Tibial nerve (tissue), 4 donors: Measurements from ENCODE around the gene ECHS1. TPM values are rescaled to one million over a fixed set of nuclear protein-coding genes. Genes with fewer than 3 reads are reported as not detected.
A peak's percentile ranks its signal among the peaks of the same experiment; 100 is the strongest.
"Not testable (repeated sequence)": the region's sequence is repeated elsewhere in the genome, so short reads cannot be mapped to it uniquely, and the experiment has no call there.

Experiments
- DNase-seq, 2 donors: peaks; one replicate each; pipeline ENCODE4 v3.0.0-alpha.2; 2019; ENCODE audit warnings: low spot score in 2 of 2
- H3K27ac ChIP-seq, 4 donors: fragments of 200-600 bp; sonication (generic) in 3 of 4; one replicate each; pipeline ENCODE4 v1.5.1; 2017 to 2019; ENCODE audit warnings: mild to moderate bottlenecking in 1 of 4
- H3K27me3 ChIP-seq, 2 donors: fragments of 200-600 bp; sonication (generic) in 1 of 2; one replicate each; pipeline versions ENCODE4 v1.5.1 to v1.6.0; 2017 to 2019
- H3K36me3 ChIP-seq, 3 donors: fragments of 200-600 bp; sonication (generic); one replicate each; pipeline ENCODE4 v1.5.1; 2018 to 2019
- H3K4me1 ChIP-seq, 4 donors: fragments of 200-600 bp; sonication (generic) in 3 of 4; one replicate each; pipeline ENCODE4 v1.5.1; 2017 to 2019
- H3K4me3 ChIP-seq, 4 donors: fragments of 200-600 bp; sonication (generic) in 3 of 4; one replicate each; pipeline ENCODE4 v1.5.1; 2017 to 2019; ENCODE audit warnings: mild to moderate bottlenecking in 1 of 4, moderate library complexity in 1 of 4
- H3K9me3 ChIP-seq, 4 donors: fragments of 200-600 bp; sonication (generic) in 3 of 4; one replicate each; pipeline ENCODE4 v1.5.1; 2017 to 2019
- EP300 ChIP-seq, 2 donors: sonication (generic); formaldehyde crosslinking; IDR thresholded peaks; one replicate each; pipeline ENCODE4 v1.6.1; 2017; ENCODE audit warnings: antibody characterized with exemption in 2 of 2, mild to moderate bottlenecking in 1 of 2
- POLR2A ChIP-seq, 2 donors: fragments of 450-650 bp; IDR thresholded peaks; one replicate each; pipeline ENCODE4 v1.6.1; 2017; ENCODE audit warnings: antibody characterized with exemption in 2 of 2, mild to moderate bottlenecking in 2 of 2, moderate library complexity in 2 of 2
- WGBS, 2 donors: methylation state at CpG; one replicate each; pipeline ENCODE4 v1.1.5; 2018; 5-methylcytosine and 5-hydroxymethylcytosine counted together
- total RNA-seq, 4 donors: library from RNA; depleted of rRNA; stranded (reverse); fragments of >200 nt; gene quantifications; one replicate each; pipeline ENCODE4 v1.1.0, GENCODE V29; 2016
- TF ChIP-seq, protein P1 (sequence below), 5 experiments: fragments of 200-600 bp in 3 of 5; fragments of 450-650 bp in 2 of 5; sonication (generic) in 3 of 5; IDR thresholded peaks; one replicate each; pipeline ENCODE4 v1.5.1; 2016 to 2019; ENCODE audit warnings: antibody characterized with exemption in 5 of 5, mild to moderate bottlenecking in 3 of 5, moderate library complexity in 2 of 5

Gene ECHS1
- total RNA-seq, 4 donors from 2014 or later, result 70.5 to 104 (median 76.4) TPM

- DNase-seq, result no peak
- Histone ChIP-seq H3K27ac (no peak overlapping the region), H3K9me3 (no peaks in the 10 kb centered on the region), H3K27me3 (peaks cover 0 to 70% of the 10 kb centered on the region in 2 donors), H3K36me3 (no peaks in the 10 kb centered on the region), H3K4me3 (no peak overlapping the region), H3K4me1 (peaks cover 0 to 39% (median 17%) of the 10 kb centered on the region in 4 donors)
- no peak for TF ChIP-seq POLR2A (IDR thresholded peaks at IDR 0.05)
- whole genome bisulfite sequencing, 2 donors, result 33 to 38% methylated on average over 24 to 28 of the region's 28 CpGs
Observed at GRCh38 chr10:133326745-133327650, 46.2 kb downstream of the ECHS1 start.

DNA sequence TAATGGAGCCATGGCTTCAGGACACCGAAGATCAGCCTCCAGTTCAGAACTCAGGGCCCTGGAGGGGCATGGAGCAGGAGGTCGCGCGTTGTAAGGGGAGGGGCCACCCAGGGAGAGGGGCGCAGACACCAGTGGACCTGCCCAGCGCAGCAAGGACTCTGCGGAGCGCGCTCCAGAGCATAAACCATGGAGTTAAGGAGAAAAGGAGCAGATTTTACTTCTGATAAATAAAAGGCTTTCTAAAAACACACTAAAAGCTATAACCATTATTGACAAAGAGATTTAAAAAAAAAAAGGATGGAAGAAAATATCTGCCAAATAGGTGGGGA, 47.0 kb downstream of the ECHS1 start:
- H3K4me1 ChIP-seq, result peaks cover 0 to 39% (median 17%) of the 10 kb centered on the region in 4 donors
- H3K9me3 ChIP-seq, result no peaks in the 10 kb centered on the region
- no peak for DNase-seq
- no peak for TF ChIP-seq POLR2A (IDR thresholded peaks at IDR 0.05)
- WGBS, 2 donors, result 33 to 43% methylated on average over 9 of the region's 9 CpGs
- H3K4me3 ChIP-seq, result peak overlapping the region in 1 of 4 donors; percentile 50
- H3K36me3 ChIP-seq, result no peaks in the 10 kb centered on the region
- H3K27ac ChIP-seq, result no peak overlapping the region
- H3K27me3 ChIP-seq, result peaks cover 0 to 65% of the 10 kb centered on the region in 2 donors

DNA sequence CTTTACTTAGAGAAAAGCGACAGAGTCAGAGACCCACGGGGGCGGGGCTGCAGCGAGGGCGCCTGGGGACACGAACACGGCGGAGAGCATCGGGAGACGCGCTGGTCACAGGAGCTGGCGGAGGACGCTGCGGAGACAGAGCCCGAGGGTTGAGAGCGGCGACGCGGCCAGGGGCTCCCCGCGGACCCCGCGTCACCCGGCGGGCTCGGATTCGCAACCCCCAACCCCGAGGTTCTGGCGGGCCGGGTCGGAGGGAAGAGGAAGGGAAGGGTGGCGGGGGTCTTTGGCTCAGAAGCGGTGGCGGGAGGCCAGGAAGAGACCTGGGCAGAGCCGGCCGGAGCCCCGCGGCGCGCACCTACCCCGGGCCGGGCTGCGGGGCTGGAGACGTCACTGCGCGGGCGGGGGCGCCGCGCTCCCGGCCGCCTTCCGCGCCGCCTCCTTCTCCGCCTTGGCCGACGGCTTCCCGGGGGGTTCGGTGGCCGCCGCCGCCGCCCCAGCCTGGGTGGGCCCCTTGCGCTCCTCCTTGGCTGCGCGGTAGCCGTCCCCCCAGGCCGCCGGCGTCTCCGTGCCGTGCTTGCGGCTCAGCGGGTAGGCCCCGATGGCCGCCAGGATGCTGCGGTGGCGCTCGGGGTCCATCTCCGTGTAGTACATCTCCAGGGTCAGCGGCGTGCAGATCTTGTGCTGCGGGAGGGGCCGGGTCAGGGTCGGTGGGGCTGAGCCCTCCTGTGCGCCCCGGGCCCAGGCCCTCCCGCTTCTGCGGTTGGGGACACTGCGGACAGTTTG, 47.5 kb downstream of the ECHS1 start:
- no peaks in the 10 kb centered on the region for H3K9me3 ChIP-seq
- 2 to 4% methylated on average over 42 to 84 of the region's 91 CpGs for WGBS, 2 donors
- H3K27ac ChIP-seq, result no peak overlapping the region
- no peaks in the 10 kb centered on the region for H3K36me3 ChIP-seq
- no peak for DNase-seq
- H3K4me1 ChIP-seq, result peaks cover 0 to 39% (median 17%) of the 10 kb centered on the region in 4 donors
- peaks cover 0 to 65% of the 10 kb centered on the region in 2 donors for H3K27me3 ChIP-seq
- TF ChIP-seq, protein P1, sequence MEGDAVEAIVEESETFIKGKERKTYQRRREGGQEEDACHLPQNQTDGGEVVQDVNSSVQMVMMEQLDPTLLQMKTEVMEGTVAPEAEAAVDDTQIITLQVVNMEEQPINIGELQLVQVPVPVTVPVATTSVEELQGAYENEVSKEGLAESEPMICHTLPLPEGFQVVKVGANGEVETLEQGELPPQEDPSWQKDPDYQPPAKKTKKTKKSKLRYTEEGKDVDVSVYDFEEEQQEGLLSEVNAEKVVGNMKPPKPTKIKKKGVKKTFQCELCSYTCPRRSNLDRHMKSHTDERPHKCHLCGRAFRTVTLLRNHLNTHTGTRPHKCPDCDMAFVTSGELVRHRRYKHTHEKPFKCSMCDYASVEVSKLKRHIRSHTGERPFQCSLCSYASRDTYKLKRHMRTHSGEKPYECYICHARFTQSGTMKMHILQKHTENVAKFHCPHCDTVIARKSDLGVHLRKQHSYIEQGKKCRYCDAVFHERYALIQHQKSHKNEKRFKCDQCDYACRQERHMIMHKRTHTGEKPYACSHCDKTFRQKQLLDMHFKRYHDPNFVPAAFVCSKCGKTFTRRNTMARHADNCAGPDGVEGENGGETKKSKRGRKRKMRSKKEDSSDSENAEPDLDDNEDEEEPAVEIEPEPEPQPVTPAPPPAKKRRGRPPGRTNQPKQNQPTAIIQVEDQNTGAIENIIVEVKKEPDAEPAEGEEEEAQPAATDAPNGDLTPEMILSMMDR (IDR thresholded peaks at IDR 0.05), result no peak
- no peak for TF ChIP-seq EP300 (IDR thresholded peaks at IDR 0.05)
- TF ChIP-seq POLR2A (IDR thresholded peaks at IDR 0.05), result no peak
- peak overlapping the region; percentile 12 to 50 (median 20) for H3K4me3 ChIP-seq

GRCh38 chr10:133324857-133325260, 48.3 kb downstream of the ECHS1 start:
- H3K27ac ChIP-seq, result peak overlapping the region in 1 of 4 donors; percentile 36

GRCh38 chr10:133324198-133324792, 48.9 kb downstream of the ECHS1 start:
- H3K27me3 ChIP-seq, result peaks cover 0 to 73% of the 10 kb centered on the region in 2 donors
- TF ChIP-seq EP300 (IDR thresholded peaks at IDR 0.05), result no peak
- no peak for DNase-seq

More at GRCh38 chr10:133324857-133325260, 48.3 kb downstream of the ECHS1 start:
- Histone ChIP-seq H3K36me3 (no peaks in the 10 kb centered on the region), H3K4me1 (peaks cover 0 to 37% (median 17%) of the 10 kb centered on the region in 4 donors), H3K9me3 (no peaks in the 10 kb centered on the region), H3K27me3 (peaks cover 0 to 71% of the 10 kb centered on the region in 2 donors), H3K4me3 (peak overlapping the region in 1 of 4 donors; percentile 50)
- WGBS, 2 donors, result 18 to 25% methylated on average over 14 to 19 of the region's 20 CpGs
- no peak for DNase-seq
- TF ChIP-seq, protein P1 (IDR thresholded peaks at IDR 0.05), result no peak
- no peak for TF ChIP-seq EP300 (IDR thresholded peaks at IDR 0.05)

GRCh38 chr10:133322064-133322709, 51.0 kb downstream of the ECHS1 start:
- 73 to 74% methylated on average over 13 of the region's 14 CpGs for whole genome bisulfite sequencing, 2 donors
- DNase-seq, result not testable (repeated sequence)
- peaks cover 0 to 39% (median 17%) of the 10 kb centered on the region in 4 donors for H3K4me1 ChIP-seq

More at GRCh38 chr10:133324198-133324792, 48.9 kb downstream of the ECHS1 start:
- Histone ChIP-seq H3K4me3 (peak overlapping the region in 2 of 4 donors; percentile 18 to 50), H3K9me3 (no peaks in the 10 kb centered on the region), H3K4me1 (peaks cover 0 to 31% (median 17%) of the 10 kb centered on the region in 4 donors), H3K36me3 (no peaks in the 10 kb centered on the region), H3K27ac (no peak overlapping the region)
- WGBS, 2 donors, result 5 to 6% methylated on average over 4 to 6 of the region's 13 CpGs

GRCh38 chr10:133320852-133321422, 52.2 kb downstream of the ECHS1 start:
- not testable (repeated sequence) for H3K9me3 ChIP-seq, H3K27ac ChIP-seq, H3K36me3 ChIP-seq, DNase-seq, H3K4me3 ChIP-seq
- Histone ChIP-seq H3K4me1 (peaks cover 0 to 30% (median 12%) of the 10 kb centered on the region in 4 donors), H3K27me3 (peaks cover 0 to 50% of the 10 kb centered on the region in 2 donors)
- WGBS, 2 donors, result 82 to 93% methylated on average over 6 of the region's 6 CpGs

More at GRCh38 chr10:133322064-133322709, 51.0 kb downstream of the ECHS1 start:
- peaks cover 0 to 62% of the 10 kb centered on the region in 2 donors for H3K27me3 ChIP-seq
- not testable (repeated sequence) for H3K27ac ChIP-seq, H3K36me3 ChIP-seq, H3K9me3 ChIP-seq, H3K4me3 ChIP-seq
